GM12878 (cell line): ENCODE results near the gene CXXC4. TPM values are rescaled to one million over a fixed set of nuclear protein-coding genes. Genes with fewer than 3 reads are reported as not detected.

Experiments
- CBFB ChIP-seq: IDR thresholded peaks from 2 replicates; pipeline ENCODE4 v1.6.1; 2016; ENCODE audit warnings: antibody characterized with exemption, low read depth
- CEBPZ ChIP-seq: fragments of 150-350 bp; IDR thresholded peaks from 2 replicates; pipeline ENCODE4 v1.6.1; 2016; ENCODE audit warnings: low read depth, low read length
- CTCF ChIP-seq, 3 experiments: IDR thresholded peaks in 2 of 3; conservative IDR thresholded peaks in 1 of 3; 2 replicates each; pipeline ENCODE4 v1.5.1; 2011; ENCODE audit warnings: low read depth in 3 of 3, low read length in 3 of 3, mild to moderate bottlenecking in 3 of 3, control low read depth in 2 of 3, moderate library complexity in 2 of 3, inconsistent platforms in 1 of 3, mixed read lengths in 1 of 3; ENCODE audit not compliant: control insufficient read depth in 2 of 3, insufficient read depth in 1 of 3; ENCODE audit errors: extremely low read depth in 1 of 3
- CUX1 ChIP-seq: IDR thresholded peaks from 2 replicates; pipeline ENCODE4 v1.6.1; 2012; ENCODE audit warnings: improper control_type of control experiment, low read depth, low read length; ENCODE audit not compliant: insufficient replicate concordance
- JUNB ChIP-seq: IDR thresholded peaks from 2 replicates; pipeline ENCODE4 v1.6.1; 2016; ENCODE audit warnings: antibody characterized with exemption, mild to moderate bottlenecking
- KAT2A ChIP-seq: conservative IDR thresholded peaks from 2 replicates; pipeline ENCODE4 v1.6.1; 2011; ENCODE audit warnings: low read depth, low read length; ENCODE audit not compliant: control insufficient read depth
- MLLT1 ChIP-seq: fragments of 450-650 bp; IDR thresholded peaks from 2 replicates; pipeline ENCODE4 v1.6.1; 2016; ENCODE audit warnings: mild to moderate bottlenecking
- PRDM15 ChIP-seq: fragments of 450-650 bp; formaldehyde crosslinking; IDR thresholded peaks from 2 replicates; pipeline ENCODE4 v1.4.0; 2020; ENCODE audit warnings: mild to moderate bottlenecking, moderate library complexity
- RCOR1 ChIP-seq: conservative IDR thresholded peaks from 2 replicates; pipeline ENCODE4 v1.6.1; 2012; ENCODE audit warnings: low read depth, low read length, improper control_type of control experiment
- TBL1XR1 ChIP-seq: IDR thresholded peaks from 2 replicates; pipeline ENCODE4 v1.6.1; 2012; ENCODE audit warnings: low read depth, low read length, improper control_type of control experiment
- polyA plus RNA-seq, 11 experiments: library from polyadenylated mRNA; depleted of rRNA in 4 of 11; unstranded in 6 of 11; stranded (reverse) in 5 of 11; fragments of >200 nt; fragmentation: Nextera tagmentation in 4 of 11; fragmentation: Illumina TruSeq in 1 of 11; extraction: Ambion mirVana in 4 of 11; extraction: Trizol in 1 of 11; gene quantifications; 1 replicate in 1 of 11; 2 replicates in 10 of 11; pipeline versions ENCODE4 v1.2.1 to v1.2.3, GENCODE V29; 2011 to 2016; ENCODE audit warnings: inconsistent platforms in 2 of 11, missing spikeins in 2 of 11, low read depth in 1 of 11
- total RNA-seq, 4 experiments: library from RNA; depleted of rRNA in 3 of 4; stranded (reverse); fragments of >200 nt in 3 of 4; fragmentation: Illumina TruSeq in 1 of 4; extraction: Trizol in 1 of 4; gene quantifications; 2 replicates each; pipeline versions ENCODE4 v1.2.1 to v1.2.3, GENCODE V29; 2013 to 2021

CXXC4 gene
- total and polyA plus RNA-seq, 10 of the 15 experiments (the other 5 are each of a cell fraction or from before 2014, with no cell fraction given) = 4.2 to 17.0 (median 7.8) TPM

GRCh38 chr4:104491481-104492182, 3.1 kb downstream of the CXXC4 start (continued):
- TF ChIP-seq PRDM15 (CRISPR knock-in tag) = no peak
- no peak for TF ChIP-seq KAT2A
- no peak for TF ChIP-seq CUX1
- TF ChIP-seq CEBPZ = no peak
- TF ChIP-seq CTCF (IDR thresholded peaks at IDR 0.05 in 2 of 3, conservative IDR thresholded peaks at IDR 0.05 in 1 of 3; ENCODE audit: control insufficient read depth in 2 of 3, extremely low read depth in 1 of 3, insufficient read depth in 1 of 3, low read depth in 3 of 3, low read length in 3 of 3) = 0 out of 6 replicates have a peak, but pooled peaks of 1 of the 3 experiments have one; percentile 6
- TF ChIP-seq JUNB = no peak
- TF ChIP-seq RCOR1 = no peak
- TF ChIP-seq TBL1XR1 = no peak
- no peak for TF ChIP-seq MLLT1
- TF ChIP-seq CBFB = 0 out of 2 replicates have a peak, but pooled peaks have one; percentile 36
